CD14-positive monocyte (primary cell): ENCODE results near the gene SEC16A. TPM values are rescaled to one million over a fixed set of nuclear protein-coding genes. Genes with fewer than 3 reads are reported as not detected.

Source experiments
- DNase-seq, 3 donors: peaks; one replicate each; pipeline ENCODE4 v3.0.0-alpha.2; 2011 to 2022
- H2AFZ ChIP-seq: 2 replicates; pipeline ENCODE4 v1.6.0; 2012; ENCODE audit warnings: mild to moderate bottlenecking, low read depth, low read length, inconsistent platforms; ENCODE audit not compliant: insufficient read depth, poor library complexity, severe bottlenecking
- H3K27ac ChIP-seq, 2 donors: 1 replicate in 1 of 2; 2 replicates in 1 of 2; pipeline ENCODE4 v1.5.1; 2012 to 2013; ENCODE audit warnings: low read length in 2 of 2, control low read depth in 1 of 2, inconsistent platforms in 1 of 2, low read depth in 1 of 2, mild to moderate bottlenecking in 1 of 2
- H3K27me3 ChIP-seq, 2 donors: one replicate each; pipeline versions ENCODE4 v1.6.0 to v1.6.1; 2011 to 2013; ENCODE audit warnings: low read length in 2 of 2; ENCODE audit not compliant: control insufficient read depth in 2 of 2, insufficient read depth in 2 of 2
- H3K36me3 ChIP-seq, 2 donors: replicated peaks in 1 of 2; 1 replicate in 1 of 2; 2 replicates in 1 of 2; pipeline versions ENCODE4 v1.5.1 to v1.6.1; 2012 to 2013; ENCODE audit warnings: low read length in 2 of 2, control low read depth in 1 of 2, inconsistent platforms in 1 of 2, mild to moderate bottlenecking in 1 of 2; ENCODE audit not compliant: insufficient read depth in 2 of 2, control insufficient read depth in 1 of 2
- H3K4me1 ChIP-seq, 2 donors: 1 replicate in 1 of 2; 2 replicates in 1 of 2; pipeline versions ENCODE4 v1.5.1 to v1.6.1; 2012 to 2013; ENCODE audit warnings: low read length in 2 of 2, control low read depth in 1 of 2, inconsistent platforms in 1 of 2, mild to moderate bottlenecking in 1 of 2, moderate library complexity in 1 of 2; ENCODE audit not compliant: insufficient read depth in 2 of 2, control insufficient read depth in 1 of 2
- H3K4me2 ChIP-seq: replicated peaks from 2 replicates; pipeline ENCODE3; 2012; ENCODE audit warnings: low read length, moderate library complexity, mild to moderate bottlenecking; ENCODE audit not compliant: poor library complexity, severe bottlenecking; ENCODE audit errors: extremely low read depth
- H3K4me3 ChIP-seq, 3 experiments: fragments of 200-600 bp in 1 of 3; sonication (generic) in 1 of 3; replicated peaks in 1 of 3; 1 replicate in 2 of 3; 2 replicates in 1 of 3; pipeline ENCODE4 v1.5.1; 2011 to 2013; ENCODE audit warnings: low read length in 3 of 3, mild to moderate bottlenecking in 3 of 3, control low read depth in 2 of 3, low read depth in 2 of 3, inconsistent platforms in 1 of 3, moderate library complexity in 1 of 3
- H3K79me2 ChIP-seq: 2 replicates; pipeline ENCODE4 v1.6.0; 2012; ENCODE audit warnings: mild to moderate bottlenecking, control low read depth, inconsistent platforms, low read length, moderate library complexity; ENCODE audit not compliant: insufficient read depth
- H3K9ac ChIP-seq: 2 replicates; pipeline ENCODE4 v1.6.0; 2017; ENCODE audit warnings: low read length, mild to moderate bottlenecking; ENCODE audit not compliant: insufficient read depth, poor library complexity, severe bottlenecking
- H3K9me3 ChIP-seq, 2 donors: replicated peaks in 1 of 2; 1 replicate in 1 of 2; 2 replicates in 1 of 2; pipeline versions ENCODE4 v1.5.1 to v1.6.1; 2012 to 2013; ENCODE audit warnings: low read length in 2 of 2, control low read depth in 1 of 2; ENCODE audit not compliant: control insufficient read depth in 1 of 2, insufficient read depth in 1 of 2
- H4K20me1 ChIP-seq: 2 replicates; pipeline ENCODE4 v1.6.0; 2012; ENCODE audit warnings: mild to moderate bottlenecking, low read length, control low read depth, moderate library complexity; ENCODE audit not compliant: insufficient read depth
- H3K27ac Mint-ChIP-seq, 7 donors: one replicate each; pipeline ENCODE4 v1.8.0; 2020; ENCODE audit warnings: mild to moderate bottlenecking in 7 of 7, mixed read lengths in 7 of 7, moderate library complexity in 6 of 7, inconsistent platforms in 2 of 7
- H3K27me3 Mint-ChIP-seq, 3 donors: one replicate each; pipeline ENCODE4 v1.8.0; 2021 to 2022; ENCODE audit warnings: low read depth in 3 of 3, mild to moderate bottlenecking in 3 of 3, mixed read lengths in 3 of 3, moderate library complexity in 3 of 3, inconsistent platforms in 1 of 3
- H3K36me3 Mint-ChIP-seq, 2 donors: one replicate each; pipeline ENCODE4 v1.8.0; 2020; ENCODE audit warnings: mixed read lengths in 2 of 2, inconsistent platforms in 1 of 2, mild to moderate bottlenecking in 1 of 2
- H3K4me1 Mint-ChIP-seq: one replicate; pipeline ENCODE4 v1.8.0; 2020; ENCODE audit warnings: mild to moderate bottlenecking, mixed read lengths
- H3K4me3 Mint-ChIP-seq, 2 donors: one replicate each; pipeline ENCODE4 v1.8.0; 2020; ENCODE audit warnings: mild to moderate bottlenecking in 2 of 2, mixed read lengths in 2 of 2, moderate library complexity in 1 of 2
- H3K9me3 Mint-ChIP-seq, 7 donors: one replicate each; pipeline ENCODE4 v1.8.0; 2020 to 2022; ENCODE audit warnings: mixed read lengths in 7 of 7, mild to moderate bottlenecking in 6 of 7, moderate library complexity in 6 of 7, inconsistent platforms in 2 of 7
- CTCF ChIP-seq: fragments of 200-600 bp; IDR thresholded peaks from one replicate; pipeline ENCODE4 v1.8.0; 2022; ENCODE audit warnings: antibody characterized with exemption, mild to moderate bottlenecking
- WGBS: methylation state at CpG from one replicate; pipeline ENCODE4 v1.1.5; 2013; ENCODE audit warnings: missing lambda C conversion rate; ENCODE audit not compliant: insufficient coverage; 5-methylcytosine and 5-hydroxymethylcytosine counted together
- intact Hi-C, 2 donors: fragments of 100-400 bp; cut with micrococcal nuclease; formaldehyde crosslinking; loops; one replicate each; pipeline versions ENCODE4 v1.15.0 to v1.15.1; 2023
- polyA plus RNA-seq, 3 donors: library from polyadenylated mRNA; depleted of rRNA in 1 of 3; unstranded in 2 of 3; stranded (reverse) in 1 of 3; fragments of 300-500 nt in 2 of 3; fragments of >200 nt in 1 of 3; fragmentation: Illumina TruSeq in 2 of 3; gene quantifications; 1 replicate in 2 of 3; 2 replicates in 1 of 3; pipeline ENCODE4 v1.2.3, GENCODE V29; 2012 to 2021

The SEC16A gene
- polyA plus RNA-seq, 3 donors: 11.1 to 36.8 (median 19.1) TPM

GRCh38 chr9:136419092-136419420 lies 63.8 kb downstream of the SEC16A start:
- Mint-ChIP-seq H3K36me3 (peaks cover 77 to 98% of the 10 kb centered on the region in 2 donors), H3K4me3 (no peak overlapping the region), H3K9me3 (peaks cover 0 to 1% (median 0%) of the 10 kb centered on the region in 7 donors), H3K27ac (peak overlapping the region in 1 of 7 donors; percentile 65), H3K4me1 (no peaks in the 10 kb centered on the region), H3K27me3 (no peaks in the 10 kb centered on the region)
- no peaks in the 10 kb centered on the region for H3K9me3 ChIP-seq
- H3K79me2 ChIP-seq: no peaks in the 10 kb centered on the region
- H3K4me2 ChIP-seq: no peak overlapping the region
- H3K4me3 ChIP-seq: no peak overlapping the region
- intact Hi-C loops: no loop called here
- 96% methylated on average over 10 of the region's 12 CpGs for WGBS
- no peaks in the 10 kb centered on the region for H3K4me1 ChIP-seq
- H3K27ac ChIP-seq: no peak overlapping the region
- H3K36me3 ChIP-seq: peaks cover 86 to 100% of the 10 kb centered on the region in 2 donors
- no peak overlapping the region for H2AFZ ChIP-seq
- no peaks in the 10 kb centered on the region for H3K27me3 ChIP-seq
- DNase-seq: no peak
- no peak overlapping the region for H3K9ac ChIP-seq
- H4K20me1 ChIP-seq: no peaks in the 10 kb centered on the region
- no peak for TF ChIP-seq CTCF

GRCh38 chr9:136418182-136419091 lies 64.4 kb downstream of the SEC16A start:
- H3K9ac ChIP-seq: no peak overlapping the region
- intact Hi-C loops: no loop called here

More at GRCh38 chr9:136418182-136419091, 64.4 kb downstream of the SEC16A start:
- H3K27ac ChIP-seq: no peak overlapping the region
- H3K79me2 ChIP-seq: peaks cover 4% of the 10 kb centered on the region
- no peak overlapping the region for H3K4me3 Mint-ChIP-seq
- no peak overlapping the region for H3K4me3 ChIP-seq
- peaks cover 86 to 100% of the 10 kb centered on the region in 2 donors for H3K36me3 ChIP-seq
- DNase-seq: no peak
- no peak overlapping the region for H3K27ac Mint-ChIP-seq
- H2AFZ ChIP-seq: no peak overlapping the region
- TF ChIP-seq CTCF: no peak
- H3K27me3 ChIP-seq: no peaks in the 10 kb centered on the region
- H3K9me3 ChIP-seq: no peaks in the 10 kb centered on the region
- H3K9me3 Mint-ChIP-seq: peaks cover 0 to 1% (median 0%) of the 10 kb centered on the region in 7 donors
- no peaks in the 10 kb centered on the region for H3K4me1 ChIP-seq
- no peaks in the 10 kb centered on the region for H3K27me3 Mint-ChIP-seq
- no peaks in the 10 kb centered on the region for H4K20me1 ChIP-seq
- H3K4me1 Mint-ChIP-seq: no peaks in the 10 kb centered on the region
- no peak overlapping the region for H3K4me2 ChIP-seq
- H3K36me3 Mint-ChIP-seq: peaks cover 78 to 98% of the 10 kb centered on the region in 2 donors
- WGBS: 98% methylated on average over 46 of the region's 48 CpGs
